ENCODE results near the gene DAB1. TPM values are rescaled to one million over a fixed set of nuclear protein-coding genes. Genes with fewer than 3 reads are reported as not detected.

DAB1 gene
- total RNA-seq, 1 donor from 2014 or later: 14.6 TPM

- H3K27me3 Mint-ChIP-seq (ENCODE audit: insufficient read depth, low read depth): peaks cover 3% of the 10 kb centered on the region
- H3K4me1 Mint-ChIP-seq: peaks cover 16% of the 10 kb centered on the region
- no peaks in the 10 kb centered on the region for H3K36me3 ChIP-seq
Observed at GRCh38 chr1:57282411-57282810, 141.4 kb downstream of the DAB1 start.

GRCh38 chr1:57281324-57281723 is 142.5 kb downstream of the DAB1 start:
- H3K9me3 Mint-ChIP-seq: no peaks in the 10 kb centered on the region
- Histone ChIP-seq H3K4me3 (no peak overlapping the region), H3K4me2 (no peak overlapping the region), H3K4me1 (no peaks in the 10 kb centered on the region), H3K9ac (no peak overlapping the region), H3K27me3 (no peaks in the 10 kb centered on the region), H3F3A (ENCODE audit: low read depth) (no peaks in the 10 kb centered on the region), H4K20me1 (ENCODE audit: low read depth) (no peaks in the 10 kb centered on the region), H3K79me2 (ENCODE audit: low read depth) (no peaks in the 10 kb centered on the region), H3K9me3 (ENCODE audit: low read depth) (no peaks in the 10 kb centered on the region), H3K36me3 (no peaks in the 10 kb centered on the region), H3K27ac (no peak overlapping the region), H2AFZ (replicated peaks) (no peak overlapping the region)
- H3K4me3 Mint-ChIP-seq: no peak overlapping the region
- peaks cover 16% of the 10 kb centered on the region for H3K4me1 Mint-ChIP-seq
- no peaks in the 10 kb centered on the region for H3K36me3 Mint-ChIP-seq
- H3K27me3 Mint-ChIP-seq (ENCODE audit: insufficient read depth, low read depth): peaks cover 3% of the 10 kb centered on the region
- no peak overlapping the region for H3K27ac Mint-ChIP-seq
- DNase-seq (ENCODE audit: low spot score): no peak
- TF ChIP-seq CTCF (IDR thresholded peaks at IDR 0.05): no peak
- no peak for TF ChIP-seq EZH2 (IDR thresholded peaks at IDR 0.05)
- TF ChIP-seq EZH2phosphoT487 (IDR thresholded peaks at IDR 0.05): no peak

More at GRCh38 chr1:57282411-57282810, 141.4 kb downstream of the DAB1 start:
- H3K4me1 ChIP-seq: no peaks in the 10 kb centered on the region
- H4K20me1 ChIP-seq (ENCODE audit: low read depth): no peaks in the 10 kb centered on the region
- Mint-ChIP-seq H3K9me3 (no peaks in the 10 kb centered on the region), H3K27ac (no peak overlapping the region), H3K4me3 (no peak overlapping the region), H3K36me3 (no peaks in the 10 kb centered on the region)
- H3K9ac ChIP-seq: no peak overlapping the region
- no peaks in the 10 kb centered on the region for H3K79me2 ChIP-seq (ENCODE audit: low read depth)
- H3K27me3 ChIP-seq: no peaks in the 10 kb centered on the region
- no peak overlapping the region for H3K27ac ChIP-seq
- H3K4me3 ChIP-seq: no peak overlapping the region
- DNase-seq (ENCODE audit: low spot score): no peak
- no peak overlapping the region for H3K4me2 ChIP-seq
- H3K9me3 ChIP-seq (ENCODE audit: low read depth): no peaks in the 10 kb centered on the region
- H2AFZ ChIP-seq (replicated peaks): no peak overlapping the region
- H3F3A ChIP-seq (ENCODE audit: low read depth): no peaks in the 10 kb centered on the region
- TF ChIP-seq CTCF (IDR thresholded peaks at IDR 0.05) (no peak), EZH2phosphoT487 (IDR thresholded peaks at IDR 0.05) (no peak), EZH2 (IDR thresholded peaks at IDR 0.05) (no peak)

- Histone ChIP-seq H3F3A (ENCODE audit: low read depth) (no peaks in the 10 kb centered on the region), H3K9me3 (ENCODE audit: low read depth) (no peaks in the 10 kb centered on the region), H3K9ac (no peak overlapping the region), H3K4me1 (peaks cover 4% of the 10 kb centered on the region), H3K36me3 (no peaks in the 10 kb centered on the region), H3K4me2 (no peak overlapping the region), H2AFZ (replicated peaks) (no peak overlapping the region), H3K27ac (no peak overlapping the region), H3K79me2 (ENCODE audit: low read depth) (no peaks in the 10 kb centered on the region), H4K20me1 (ENCODE audit: low read depth) (no peaks in the 10 kb centered on the region), H3K27me3 (no peaks in the 10 kb centered on the region), H3K4me3 (no peak overlapping the region)
- H3K4me3 Mint-ChIP-seq: no peak overlapping the region
- no peak for DNase-seq (ENCODE audit: low spot score)
- TF ChIP-seq EZH2phosphoT487 (IDR thresholded peaks at IDR 0.05): no peak
- no peak for TF ChIP-seq EZH2 (IDR thresholded peaks at IDR 0.05)
- H3K9me3 Mint-ChIP-seq: no peaks in the 10 kb centered on the region
- peaks cover 21% of the 10 kb centered on the region for H3K4me1 Mint-ChIP-seq
- H3K27ac Mint-ChIP-seq: no peak overlapping the region
- H3K27me3 Mint-ChIP-seq (ENCODE audit: insufficient read depth, low read depth): peaks cover 3% of the 10 kb centered on the region
- H3K36me3 Mint-ChIP-seq: no peaks in the 10 kb centered on the region
Observed at GRCh38 chr1:57279909-57280666, 143.8 kb downstream of the DAB1 start.

- Histone ChIP-seq H3K4me3 (no peak overlapping the region), H3F3A (ENCODE audit: low read depth) (no peaks in the 10 kb centered on the region), H3K4me1 (peaks cover 4% of the 10 kb centered on the region), H3K36me3 (no peaks in the 10 kb centered on the region), H3K79me2 (ENCODE audit: low read depth) (no peaks in the 10 kb centered on the region), H3K9me3 (ENCODE audit: low read depth) (no peaks in the 10 kb centered on the region), H3K27me3 (no peaks in the 10 kb centered on the region), H4K20me1 (ENCODE audit: low read depth) (no peaks in the 10 kb centered on the region), H3K4me2 (no peak overlapping the region), H3K27ac (no peak overlapping the region), H3K9ac (no peak overlapping the region), H2AFZ (replicated peaks) (no peak overlapping the region)
- peaks cover 24% of the 10 kb centered on the region for H3K4me1 Mint-ChIP-seq
- no peak overlapping the region for H3K4me3 Mint-ChIP-seq
- H3K36me3 Mint-ChIP-seq: no peaks in the 10 kb centered on the region
- DNase-seq (ENCODE audit: low spot score): no peak
- H3K9me3 Mint-ChIP-seq: no peaks in the 10 kb centered on the region
- no peak overlapping the region for H3K27ac Mint-ChIP-seq
- H3K27me3 Mint-ChIP-seq (ENCODE audit: insufficient read depth, low read depth): peaks cover 3% of the 10 kb centered on the region
- no peak for TF ChIP-seq CTCF (IDR thresholded peaks at IDR 0.05)
- no peak for TF ChIP-seq EZH2 (IDR thresholded peaks at IDR 0.05)
Observed at GRCh38 chr1:57278558-57278957, 145.3 kb downstream of the DAB1 start.

Data from neural progenitor cell (in vitro differentiated cells).